ENCODE results near the gene TANGO6.

- no peak for TF ChIP-seq POLR2A (IDR thresholded peaks at IDR 0.05)
- TF ChIP-seq, protein P1, sequence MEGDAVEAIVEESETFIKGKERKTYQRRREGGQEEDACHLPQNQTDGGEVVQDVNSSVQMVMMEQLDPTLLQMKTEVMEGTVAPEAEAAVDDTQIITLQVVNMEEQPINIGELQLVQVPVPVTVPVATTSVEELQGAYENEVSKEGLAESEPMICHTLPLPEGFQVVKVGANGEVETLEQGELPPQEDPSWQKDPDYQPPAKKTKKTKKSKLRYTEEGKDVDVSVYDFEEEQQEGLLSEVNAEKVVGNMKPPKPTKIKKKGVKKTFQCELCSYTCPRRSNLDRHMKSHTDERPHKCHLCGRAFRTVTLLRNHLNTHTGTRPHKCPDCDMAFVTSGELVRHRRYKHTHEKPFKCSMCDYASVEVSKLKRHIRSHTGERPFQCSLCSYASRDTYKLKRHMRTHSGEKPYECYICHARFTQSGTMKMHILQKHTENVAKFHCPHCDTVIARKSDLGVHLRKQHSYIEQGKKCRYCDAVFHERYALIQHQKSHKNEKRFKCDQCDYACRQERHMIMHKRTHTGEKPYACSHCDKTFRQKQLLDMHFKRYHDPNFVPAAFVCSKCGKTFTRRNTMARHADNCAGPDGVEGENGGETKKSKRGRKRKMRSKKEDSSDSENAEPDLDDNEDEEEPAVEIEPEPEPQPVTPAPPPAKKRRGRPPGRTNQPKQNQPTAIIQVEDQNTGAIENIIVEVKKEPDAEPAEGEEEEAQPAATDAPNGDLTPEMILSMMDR (IDR thresholded peaks at IDR 0.05): no peak
Observed at GRCh38 chr16:68910051-68910450, 66.7 kb downstream of the TANGO6 start.
